Purkinje cell (primary cell): ENCODE measurements around the gene HACD1. TPM values are rescaled to one million over a fixed set of nuclear protein-coding genes. Genes with fewer than 3 reads are reported as not detected.

Source experiments
- polyA plus RNA-seq: library from polyadenylated mRNA; unstranded; fragments of >200 nt; fragmentation: Nextera tagmentation; gene quantifications from 2 replicates; pipeline ENCODE4 v1.2.1, GENCODE V29; 2014

HACD1 gene
- polyA plus RNA-seq: 3.2 and 5.2 TPM in 2 replicates

GRCh38 chr10:17617031-17617911 lies at the start of gene HACD1:
HACD1 (minus strand) TSS chr10:17617374; CDS start chr10:17617339, 35 bp downstream.

GRCh38 chr10:17643755-17644484 lies 26.7 kb upstream of the HACD1 start, which contains the start of gene STAM:
STAM (plus strand) TSS chr10:17644151; CDS start chr10:17644340, 189 bp downstream.

Other genes with a start within 250 kb of the HACD1 start
- not detected in 2 replicates for gene ST8SIA6, start 162.8 kb downstream of the HACD1 start, polyA plus RNA-seq
- 58.8 and 62.2 TPM in 2 replicates for gene STAM, start 26.8 kb upstream of the HACD1 start, polyA plus RNA-seq
- 0.13 TPM in 1 of 2 replicates, not detected in the other for gene TMEM236, start 134.8 kb upstream of the HACD1 start, polyA plus RNA-seq
- gene MRC1, start 192.0 kb upstream of the HACD1 start, polyA plus RNA-seq: not detected in 2 replicates